ENCODE data around the gene PXDN.

PXDN gene

DNA sequence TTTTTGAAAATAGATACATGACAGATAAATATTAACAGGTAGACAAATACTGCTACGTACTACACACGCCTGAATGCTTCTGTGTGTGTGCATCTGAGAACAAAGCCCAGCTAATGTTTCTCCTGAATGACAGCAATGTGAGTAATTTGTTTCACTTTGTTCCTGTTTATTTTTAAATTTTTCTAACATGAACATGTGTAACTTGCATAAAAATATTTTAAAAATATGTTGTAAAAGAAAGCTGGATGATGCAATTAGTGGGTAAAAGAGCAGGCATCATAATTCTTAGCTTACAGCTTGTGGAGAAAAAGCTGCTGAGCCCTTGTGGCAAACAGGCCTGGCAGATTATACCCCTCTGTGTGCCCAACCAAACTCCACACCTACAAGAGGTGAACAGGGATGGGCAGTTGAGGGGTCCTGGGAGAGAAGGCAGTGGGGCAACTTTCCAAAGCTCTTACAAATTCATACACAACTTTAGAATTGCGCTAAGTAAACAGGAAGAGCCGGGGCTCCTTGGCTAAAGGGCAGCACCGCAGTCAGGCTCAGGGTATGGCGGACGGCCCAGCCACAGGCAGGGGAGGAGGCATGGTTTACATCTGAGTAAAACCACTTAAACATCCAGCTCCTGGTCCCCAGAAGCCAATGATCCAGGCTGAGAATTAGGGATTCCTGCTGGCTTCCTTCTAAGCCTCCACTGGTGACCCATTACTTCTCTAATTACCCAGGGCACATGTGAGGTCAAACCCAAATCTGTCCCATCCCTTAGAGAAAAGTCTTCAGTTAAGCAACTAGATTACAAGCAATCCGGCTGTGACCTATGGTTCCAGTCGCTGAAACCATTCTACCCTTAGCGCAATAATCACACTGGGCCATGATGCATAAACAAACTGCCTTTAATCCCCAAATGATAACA, 14.0 kb downstream of the PXDN start:
- Histone ChIP-seq H3K4me1 (ENCODE audit: control insufficient read depth, low read length) (no peaks in the 10 kb centered on the region), H3K79me2 (ENCODE audit: control insufficient read depth, low read length) (no peaks in the 10 kb centered on the region), H3K36me3 (ENCODE audit: control insufficient read depth, low read length) (no peaks in the 10 kb centered on the region), H4K20me1 (ENCODE audit: control insufficient read depth, insufficient read depth, low read depth, low read length) (no peaks in the 10 kb centered on the region), H3K27me3 (ENCODE audit: control insufficient read depth, low read length) (no peaks in the 10 kb centered on the region), H3F3A (ENCODE audit: control insufficient read depth, insufficient read depth) (no peaks in the 10 kb centered on the region), H3K4me2 (ENCODE audit: low read length) (no peak overlapping the region), H3K4me3 (ENCODE audit: low read length) (no peak overlapping the region), H3K9me2 (replicated peaks; ENCODE audit: control insufficient read depth, low read length) (no peaks in the 10 kb centered on the region), H3K9me3 (ENCODE audit: control insufficient read depth, insufficient read depth, low read length) (peaks cover 5% of the 10 kb centered on the region; the same call in 1 of the 2 replicates), H3K27ac (ENCODE audit: low read depth, low read length) (no peak overlapping the region)
- TF ChIP-seq, protein P1, sequence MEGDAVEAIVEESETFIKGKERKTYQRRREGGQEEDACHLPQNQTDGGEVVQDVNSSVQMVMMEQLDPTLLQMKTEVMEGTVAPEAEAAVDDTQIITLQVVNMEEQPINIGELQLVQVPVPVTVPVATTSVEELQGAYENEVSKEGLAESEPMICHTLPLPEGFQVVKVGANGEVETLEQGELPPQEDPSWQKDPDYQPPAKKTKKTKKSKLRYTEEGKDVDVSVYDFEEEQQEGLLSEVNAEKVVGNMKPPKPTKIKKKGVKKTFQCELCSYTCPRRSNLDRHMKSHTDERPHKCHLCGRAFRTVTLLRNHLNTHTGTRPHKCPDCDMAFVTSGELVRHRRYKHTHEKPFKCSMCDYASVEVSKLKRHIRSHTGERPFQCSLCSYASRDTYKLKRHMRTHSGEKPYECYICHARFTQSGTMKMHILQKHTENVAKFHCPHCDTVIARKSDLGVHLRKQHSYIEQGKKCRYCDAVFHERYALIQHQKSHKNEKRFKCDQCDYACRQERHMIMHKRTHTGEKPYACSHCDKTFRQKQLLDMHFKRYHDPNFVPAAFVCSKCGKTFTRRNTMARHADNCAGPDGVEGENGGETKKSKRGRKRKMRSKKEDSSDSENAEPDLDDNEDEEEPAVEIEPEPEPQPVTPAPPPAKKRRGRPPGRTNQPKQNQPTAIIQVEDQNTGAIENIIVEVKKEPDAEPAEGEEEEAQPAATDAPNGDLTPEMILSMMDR (IDR thresholded peaks at IDR 0.05; ENCODE audit: low read depth, low read length, poor library complexity, severe bottlenecking) = no peak
- no peak for TF ChIP-seq EZH2phosphoT487 (IDR thresholded peaks at IDR 0.05; ENCODE audit: borderline replicate concordance, low read length)

DNA sequence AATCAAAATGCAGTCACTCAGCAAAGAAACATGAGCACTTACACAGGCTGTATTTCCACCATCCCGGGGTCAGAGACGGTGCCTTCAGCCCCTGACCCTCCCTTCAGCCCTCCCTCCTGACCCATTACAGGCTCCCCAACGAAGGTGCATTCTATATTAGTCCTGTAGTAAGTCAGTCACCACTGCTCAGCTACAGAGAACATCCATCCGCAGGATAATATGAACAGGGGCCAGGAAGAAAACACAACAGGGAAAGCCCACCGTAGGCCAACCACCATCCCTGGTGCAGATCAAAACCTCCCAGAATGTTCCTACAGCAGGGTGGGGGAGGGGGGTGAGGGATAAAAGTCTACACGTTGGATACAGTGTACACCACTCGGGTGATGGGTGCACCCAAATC, 15.1 kb downstream of the PXDN start:
- H3K9me3 ChIP-seq (ENCODE audit: control insufficient read depth, insufficient read depth, low read length) = peaks cover 5% of the 10 kb centered on the region; the same call in 1 of the 2 replicates
- H3K9me2 ChIP-seq (replicated peaks; ENCODE audit: control insufficient read depth, low read length) = no peaks in the 10 kb centered on the region
- no peak overlapping the region for H3K4me2 ChIP-seq (ENCODE audit: low read length)
- no peaks in the 10 kb centered on the region for H3K79me2 ChIP-seq (ENCODE audit: control insufficient read depth, low read length)
- H4K20me1 ChIP-seq (ENCODE audit: control insufficient read depth, insufficient read depth, low read depth, low read length) = no peaks in the 10 kb centered on the region
- no peaks in the 10 kb centered on the region for H3K36me3 ChIP-seq (ENCODE audit: control insufficient read depth, low read length)
- TF ChIP-seq, protein P1 (IDR thresholded peaks at IDR 0.05; ENCODE audit: low read depth, low read length, poor library complexity, severe bottlenecking) = no peak
- TF ChIP-seq EZH2phosphoT487 (IDR thresholded peaks at IDR 0.05; ENCODE audit: borderline replicate concordance, low read length) = no peak
- no peak overlapping the region for H3K27ac ChIP-seq (ENCODE audit: low read depth, low read length)
- H3K4me3 ChIP-seq (ENCODE audit: low read length) = no peak overlapping the region
- no peaks in the 10 kb centered on the region for H3K4me1 ChIP-seq (ENCODE audit: control insufficient read depth, low read length)
- H3F3A ChIP-seq (ENCODE audit: control insufficient read depth, insufficient read depth) = no peaks in the 10 kb centered on the region
- H3K27me3 ChIP-seq (ENCODE audit: control insufficient read depth, low read length) = no peaks in the 10 kb centered on the region

DNA sequence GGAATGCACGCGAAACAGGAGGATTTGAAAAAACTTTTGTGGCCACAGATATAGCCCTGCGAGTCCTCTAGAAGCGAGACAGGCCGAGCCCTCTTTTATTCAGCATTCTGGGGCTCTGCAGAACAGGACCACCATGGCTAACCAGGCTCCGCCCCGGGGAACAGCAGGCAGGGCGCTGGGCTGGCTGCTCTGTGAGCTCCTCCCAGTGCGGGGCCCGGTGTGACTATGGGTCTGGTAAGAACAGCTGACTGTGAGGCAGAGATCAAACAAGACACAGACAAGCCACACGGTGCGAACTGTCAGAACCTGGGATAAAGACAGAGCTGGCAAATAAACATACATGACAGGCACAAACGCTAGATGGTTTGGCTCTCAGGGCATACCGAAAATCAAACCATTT, 15.5 kb downstream of the PXDN start:
- Histone ChIP-seq H3K9me2 (replicated peaks; ENCODE audit: control insufficient read depth, low read length) (no peaks in the 10 kb centered on the region), H3K4me3 (ENCODE audit: low read length) (no peak overlapping the region), H3K4me2 (ENCODE audit: low read length) (no peak overlapping the region), H4K20me1 (ENCODE audit: control insufficient read depth, insufficient read depth, low read depth, low read length) (no peaks in the 10 kb centered on the region), H3K36me3 (ENCODE audit: control insufficient read depth, low read length) (no peaks in the 10 kb centered on the region), H3K27me3 (ENCODE audit: control insufficient read depth, low read length) (no peaks in the 10 kb centered on the region), H3K79me2 (ENCODE audit: control insufficient read depth, low read length) (no peaks in the 10 kb centered on the region), H3K27ac (ENCODE audit: low read depth, low read length) (no peak overlapping the region), H3F3A (ENCODE audit: control insufficient read depth, insufficient read depth) (no peaks in the 10 kb centered on the region), H3K9me3 (ENCODE audit: control insufficient read depth, insufficient read depth, low read length) (peaks cover 5% of the 10 kb centered on the region; the same call in 1 of the 2 replicates), H3K4me1 (ENCODE audit: control insufficient read depth, low read length) (no peaks in the 10 kb centered on the region)
- no peak for TF ChIP-seq EZH2phosphoT487 (IDR thresholded peaks at IDR 0.05; ENCODE audit: borderline replicate concordance, low read length)
- TF ChIP-seq, protein P1 (IDR thresholded peaks at IDR 0.05; ENCODE audit: low read depth, low read length, poor library complexity, severe bottlenecking) = no peak

All from DOHH2 (cell line).